ENCODE measurements around the gene NKAIN2.
"Not testable (repeated sequence)": the region's sequence is repeated elsewhere in the genome, so short reads cannot be mapped to it uniquely, and the experiment has no call there.

NKAIN2 gene

DNA sequence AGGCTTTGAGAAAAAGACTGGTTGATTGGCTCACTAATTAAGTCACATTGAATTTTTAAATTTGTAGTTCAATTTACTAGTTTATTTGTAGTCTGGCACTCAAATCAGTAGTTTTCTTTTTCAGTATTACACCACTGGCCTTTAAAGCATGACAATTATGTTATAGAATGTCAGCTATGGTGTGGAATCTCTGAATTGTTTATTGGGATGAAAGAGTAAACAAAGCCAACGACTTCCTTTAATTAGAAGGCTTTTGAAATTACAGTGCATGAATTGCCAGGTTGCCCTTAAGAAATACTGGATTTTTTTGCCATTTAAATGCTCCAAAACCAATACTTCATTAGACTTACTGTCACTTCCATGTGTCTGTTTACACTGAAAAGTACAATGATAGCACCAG is 731.6 kb downstream of the NKAIN2 start:
- no peak for DNase-seq

DNA sequence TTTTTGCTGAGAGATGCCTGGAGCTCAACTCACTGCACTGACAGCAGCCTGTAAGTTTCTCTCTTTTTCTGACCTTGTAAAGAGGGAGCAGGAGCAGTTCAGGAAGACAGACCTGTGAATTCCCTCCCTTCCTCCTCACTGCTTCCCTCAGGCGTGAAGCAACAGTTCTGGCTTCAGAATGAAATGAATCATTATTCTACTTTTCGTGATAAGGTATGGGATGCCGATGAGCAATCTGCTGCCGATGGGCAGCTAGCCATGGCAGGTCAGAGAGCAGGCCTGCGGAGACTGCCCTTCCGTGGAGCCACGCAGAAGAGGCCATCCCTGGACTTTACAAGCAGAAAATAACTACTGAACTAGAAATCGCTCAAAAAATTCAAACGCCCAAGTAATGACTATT is 732.1 kb downstream of the NKAIN2 start:
- no peak for DNase-seq

GRCh38 chr6:124536157-124536841 is 732.6 kb downstream of the NKAIN2 start:
- DNase-seq: no peak

DNA sequence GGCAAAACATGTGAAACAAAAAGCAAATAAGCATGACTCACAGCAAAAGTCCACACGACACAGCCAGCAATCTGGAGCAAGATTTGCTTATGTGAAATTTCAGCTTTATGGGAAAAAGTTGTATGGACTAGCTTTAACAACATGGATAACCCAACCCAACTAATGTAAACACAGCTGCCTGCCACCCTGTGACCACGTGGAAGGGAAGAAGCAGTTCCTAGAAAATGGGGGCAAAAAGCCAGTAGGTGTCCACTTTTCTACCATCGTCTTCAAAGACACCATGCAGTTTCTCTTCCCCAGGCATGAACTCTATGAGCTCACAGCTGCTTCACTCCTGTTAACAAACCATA is 733.2 kb downstream of the NKAIN2 start:
- no peak for DNase-seq

GRCh38 chr6:124539096-124539495 is 735.4 kb downstream of the NKAIN2 start:
- no peak for DNase-seq

GRCh38 chr6:124541573-124541972 is 737.9 kb downstream of the NKAIN2 start:
- no peak for DNase-seq

GRCh38 chr6:124546601-124547000 is 742.9 kb downstream of the NKAIN2 start:
- no peak for DNase-seq

DNA sequence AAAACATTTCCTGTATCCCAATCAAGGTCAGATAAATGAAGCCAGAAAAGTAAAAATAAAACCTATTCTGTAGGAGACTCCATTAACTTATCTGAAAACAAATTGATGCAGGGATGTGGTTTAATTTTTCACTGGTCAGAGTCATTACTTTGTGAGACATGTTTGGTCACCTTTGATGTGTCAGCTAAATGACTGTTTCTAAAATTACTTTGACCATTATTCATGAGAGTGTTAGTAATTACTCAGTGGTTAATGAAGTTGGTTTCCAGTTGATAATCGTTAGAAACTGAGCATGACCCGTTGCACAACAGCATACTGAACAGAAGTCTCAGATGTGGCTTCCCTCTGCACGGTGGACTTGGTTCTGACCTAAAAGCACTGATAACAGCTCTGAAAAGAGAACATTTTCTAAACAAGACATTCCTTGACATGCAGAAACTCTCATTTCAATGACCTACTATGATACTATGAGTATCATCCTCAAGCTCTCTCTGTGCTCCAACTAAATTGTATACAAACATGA is 748.1 kb downstream of the NKAIN2 start:
- DNase-seq: no peak

DNA sequence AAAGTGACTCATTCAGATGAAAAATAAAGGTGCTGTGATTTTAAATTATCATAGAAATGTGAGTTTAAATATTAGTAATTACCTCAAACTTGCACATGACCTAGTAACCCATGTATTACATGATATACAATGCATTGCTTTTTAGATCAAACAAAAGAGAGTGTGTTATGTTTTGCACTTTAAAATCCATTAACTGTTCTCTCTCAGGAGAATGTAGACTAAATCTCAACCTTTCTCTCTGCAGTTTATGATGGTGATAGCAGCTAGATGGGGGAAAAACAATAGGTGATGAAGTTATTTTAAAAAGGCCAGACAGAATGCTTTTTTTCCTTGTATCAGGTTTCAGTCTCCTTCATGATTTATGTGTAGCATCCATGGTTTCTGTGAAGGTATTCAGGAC is 754.2 kb downstream of the NKAIN2 start:
- no peak for DNase-seq

DNA sequence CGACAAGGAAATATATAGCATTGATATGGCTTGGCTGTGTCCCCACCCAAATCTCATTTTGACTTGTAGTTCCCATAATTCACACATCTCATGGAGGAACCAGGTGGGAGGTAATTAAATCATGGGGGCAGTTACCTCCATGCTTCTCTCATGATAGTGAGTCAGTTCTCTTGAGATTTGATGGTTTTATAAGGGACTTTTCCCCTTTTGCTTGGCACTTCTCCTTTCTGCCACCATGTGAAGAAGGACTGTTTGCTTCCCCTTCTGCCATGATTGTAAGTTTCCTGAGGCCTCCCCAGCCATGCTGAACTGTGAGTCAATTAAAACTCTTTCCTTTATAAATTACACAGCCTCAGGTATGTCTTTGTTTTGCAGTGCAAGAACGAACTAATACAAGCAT is 756.4 kb downstream of the NKAIN2 start:
- DNase-seq: not testable (repeated sequence)

DNA sequence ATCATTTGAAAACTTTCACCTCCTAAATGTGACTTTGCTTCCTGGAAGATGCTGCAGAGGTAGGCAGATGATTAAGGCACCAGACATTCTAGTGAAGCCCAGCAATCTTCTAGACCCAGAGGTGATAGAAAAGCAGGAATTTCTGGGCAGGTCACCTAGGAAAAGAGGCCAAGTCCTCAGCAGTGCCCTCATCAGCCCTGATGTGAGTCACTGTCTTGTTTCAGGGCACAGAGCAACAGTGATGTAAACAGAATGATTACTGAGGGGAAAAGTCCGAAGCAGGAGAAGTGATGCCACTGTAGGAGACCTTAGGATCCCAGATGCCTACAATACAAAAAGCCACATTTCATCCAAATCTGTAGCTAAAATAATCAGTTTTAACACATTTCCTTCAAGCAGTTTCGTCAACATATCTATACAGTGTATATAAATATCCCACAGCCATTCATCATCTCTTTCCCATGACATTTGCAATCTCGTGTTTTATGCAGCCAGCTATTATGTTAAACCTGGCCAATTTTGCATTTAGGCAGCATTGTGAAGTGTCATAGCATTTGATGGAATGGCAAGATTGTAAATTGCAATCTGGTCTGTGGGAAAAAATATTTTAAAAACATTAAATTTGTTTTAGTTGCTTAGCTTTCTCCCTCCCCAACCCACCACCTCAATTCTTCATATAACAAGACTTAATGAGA is 757.4 kb downstream of the NKAIN2 start:
- no peak for DNase-seq

DNA sequence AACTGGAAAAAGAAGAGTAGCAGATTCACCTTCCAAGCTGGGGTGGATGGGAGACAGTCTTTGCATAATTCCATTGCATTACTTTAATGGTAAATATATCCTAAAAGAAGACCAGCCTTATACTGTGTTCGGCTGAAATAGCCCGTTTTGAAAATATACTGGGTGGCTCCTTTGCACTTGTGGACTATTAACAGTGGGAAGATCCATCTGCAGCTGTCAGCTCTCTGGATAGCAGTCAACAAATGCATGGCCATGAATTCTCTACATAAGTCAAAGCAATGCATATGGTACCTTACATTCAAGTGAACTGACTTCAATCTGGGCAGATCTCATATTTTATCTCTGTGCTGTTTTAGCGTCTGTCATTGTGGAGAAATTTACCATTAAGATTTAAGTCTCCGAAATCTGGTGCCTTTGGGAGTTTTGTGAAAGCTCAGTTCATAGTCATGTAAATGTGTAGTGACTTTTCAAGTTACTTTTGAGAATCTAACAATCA is 758.0 kb downstream of the NKAIN2 start:
- no peak for DNase-seq

DNA sequence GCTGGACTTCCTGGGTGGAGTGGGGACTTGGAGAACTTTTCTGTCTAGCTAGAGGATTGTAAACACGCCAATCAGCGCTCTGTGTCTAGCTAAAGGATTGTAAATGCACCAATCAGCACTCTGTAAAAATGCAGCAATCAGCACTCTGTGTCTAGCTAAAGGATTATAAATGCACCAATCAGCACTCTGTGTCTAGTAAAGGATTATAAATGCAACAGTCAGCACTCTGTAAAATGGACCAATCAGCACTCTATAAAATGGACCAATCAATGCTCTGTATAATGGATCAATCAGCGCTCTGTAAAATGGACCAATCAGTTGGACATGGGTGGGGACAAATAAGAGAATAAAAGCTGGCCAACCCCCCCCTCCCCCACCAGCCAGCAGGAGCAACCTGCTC is 760.5 kb downstream of the NKAIN2 start:
- DNase-seq: not testable (repeated sequence)

DNA sequence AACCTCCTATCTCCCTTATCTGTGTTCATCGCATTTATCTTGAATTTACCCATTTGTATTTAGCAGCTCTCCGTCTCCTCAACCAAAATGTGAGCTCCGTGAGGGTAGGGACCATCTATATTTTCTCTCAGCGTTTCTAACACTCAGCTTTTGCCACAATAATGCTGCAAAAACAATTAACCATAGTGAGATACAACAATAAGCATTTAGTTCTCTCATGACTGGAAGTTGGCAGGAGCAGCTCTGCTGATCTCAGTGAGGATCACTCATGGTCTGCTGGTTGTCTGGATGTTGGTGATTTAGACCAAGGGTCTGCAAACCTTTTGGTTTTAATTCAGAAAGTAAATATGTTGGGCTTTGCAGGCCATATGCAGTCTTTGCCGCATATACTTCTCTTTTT is 763.7 kb downstream of the NKAIN2 start:
- no peak for DNase-seq

DNA sequence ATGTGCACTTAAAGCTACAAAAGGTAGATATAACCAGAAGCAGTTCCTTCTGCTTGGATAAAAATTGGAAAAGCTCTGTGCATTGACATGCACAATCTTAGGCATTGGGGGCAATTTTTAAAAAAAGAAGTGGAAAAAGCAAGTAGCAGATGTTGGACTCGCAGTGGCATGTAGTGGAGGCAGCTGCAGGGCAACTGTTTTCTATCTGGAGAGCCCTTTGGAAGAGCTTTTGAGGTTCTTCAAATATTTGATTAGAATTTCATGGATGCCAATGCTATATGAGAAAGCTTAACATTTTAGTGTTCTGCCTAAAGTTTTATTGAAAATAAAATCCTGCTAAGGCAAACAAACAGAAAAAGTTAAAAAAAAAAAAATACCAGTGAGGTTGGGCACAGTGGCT is 770.3 kb downstream of the NKAIN2 start:
- no peak for DNase-seq

GRCh38 chr6:124577734-124578281 is 774.1 kb downstream of the NKAIN2 start:
- no peak for DNase-seq

DNA sequence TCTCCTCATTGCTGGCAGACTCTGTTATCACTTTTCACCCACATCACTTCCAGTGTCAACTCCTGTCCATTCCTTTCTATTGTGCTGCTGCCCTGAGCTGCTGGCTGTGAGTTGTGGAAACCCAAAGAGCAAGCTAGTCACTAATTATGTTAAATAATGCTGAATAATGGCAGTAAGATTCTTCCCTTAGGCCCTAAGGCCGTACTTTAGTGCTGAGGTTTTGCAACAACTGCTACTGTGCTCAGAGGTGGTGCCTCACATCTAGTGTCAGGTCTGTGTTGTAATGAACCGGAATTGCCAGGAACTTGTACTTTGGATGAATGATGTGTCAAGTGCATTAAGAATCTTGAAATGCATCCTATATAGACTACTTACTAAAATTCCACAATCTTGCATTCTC is 786.3 kb downstream of the NKAIN2 start:
- no peak for DNase-seq

DNA sequence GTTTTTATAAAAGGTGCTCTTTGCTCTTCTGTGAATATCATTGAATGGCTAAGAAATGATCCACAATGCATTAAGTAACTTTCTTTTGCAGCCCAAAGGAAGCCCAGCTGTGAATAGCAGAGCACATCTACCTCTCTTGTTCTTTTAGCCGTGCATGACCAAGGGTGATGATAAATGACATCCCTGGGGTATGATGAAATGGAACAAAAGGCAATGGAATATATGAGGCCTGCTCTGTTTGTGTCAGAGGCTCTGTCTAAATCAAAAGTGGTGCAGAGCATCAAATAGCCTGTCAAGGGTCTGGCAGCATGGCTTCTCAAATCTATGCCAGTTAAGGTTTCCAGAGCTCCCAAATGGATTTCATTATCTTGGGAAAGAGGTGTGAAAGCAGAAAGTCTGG is 796.0 kb downstream of the NKAIN2 start:
- DNase-seq: no peak

GRCh38 chr6:124604719-124605118 is 801.1 kb downstream of the NKAIN2 start:
- DNase-seq: no peak

- no peak for DNase-seq
Observed at GRCh38 chr6:124607119-124607627, 803.5 kb downstream of the NKAIN2 start.

- DNase-seq: no peak
Observed at GRCh38 chr6:124613031-124613430, 809.4 kb downstream of the NKAIN2 start.

GRCh38 chr6:124622351-124622750 is 818.7 kb downstream of the NKAIN2 start:
- DNase-seq: no peak

DNA sequence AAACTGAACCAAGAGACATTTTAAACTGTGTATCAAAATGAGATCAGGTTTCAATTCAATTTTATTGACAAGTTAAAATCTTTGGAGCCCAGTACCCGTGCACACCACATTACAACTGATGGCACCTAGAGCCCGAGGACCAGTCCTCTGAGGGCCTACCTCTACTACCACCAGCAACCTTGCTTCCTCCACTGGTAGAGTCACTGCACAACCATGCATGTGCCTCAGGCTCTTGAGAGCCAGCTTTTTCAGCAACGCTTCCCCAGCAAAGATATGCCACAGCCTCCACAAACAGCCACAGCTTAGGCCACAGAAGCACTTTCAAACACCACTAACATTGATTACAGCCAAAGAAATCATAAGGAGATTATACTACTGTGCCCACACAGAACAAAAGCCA is 830.0 kb downstream of the NKAIN2 start:
- DNase-seq: no peak

GRCh38 chr6:124640432-124640831 is 836.8 kb downstream of the NKAIN2 start:
- no peak for DNase-seq

Data from GOT3 (cell line).